A673 (cell line): Measurements from ENCODE around the gene OR2AG2.

ENCODE experiments used
- CTCF ChIP-seq: fragments of 300-800, 200-600 bp; sonication (generic); conservative IDR thresholded peaks from 2 replicates; pipeline ENCODE4 v1.5.1; 2017; ENCODE audit warnings: low read depth, mild to moderate bottlenecking, antibody characterized with exemption, low read length, moderate library complexity, mixed read lengths
- EZH2 ChIP-seq: fragments of 200-600 bp; sonication (generic); IDR thresholded peaks from 2 replicates; pipeline ENCODE4 v1.6.1; 2017; ENCODE audit warnings: borderline replicate concordance, low read depth, mild to moderate bottlenecking, mixed read lengths, antibody characterized with exemption, low read length; ENCODE audit not compliant: poor library complexity, severe bottlenecking

- TF ChIP-seq CTCF (no peak), EZH2 (no peak)
Measured at GRCh38 chr11:6794639-6795038, 22.9 kb upstream of the OR2AG2 start.
